ENCODE measurements around the gene ABHD17A.

ABHD17A gene

DNA sequence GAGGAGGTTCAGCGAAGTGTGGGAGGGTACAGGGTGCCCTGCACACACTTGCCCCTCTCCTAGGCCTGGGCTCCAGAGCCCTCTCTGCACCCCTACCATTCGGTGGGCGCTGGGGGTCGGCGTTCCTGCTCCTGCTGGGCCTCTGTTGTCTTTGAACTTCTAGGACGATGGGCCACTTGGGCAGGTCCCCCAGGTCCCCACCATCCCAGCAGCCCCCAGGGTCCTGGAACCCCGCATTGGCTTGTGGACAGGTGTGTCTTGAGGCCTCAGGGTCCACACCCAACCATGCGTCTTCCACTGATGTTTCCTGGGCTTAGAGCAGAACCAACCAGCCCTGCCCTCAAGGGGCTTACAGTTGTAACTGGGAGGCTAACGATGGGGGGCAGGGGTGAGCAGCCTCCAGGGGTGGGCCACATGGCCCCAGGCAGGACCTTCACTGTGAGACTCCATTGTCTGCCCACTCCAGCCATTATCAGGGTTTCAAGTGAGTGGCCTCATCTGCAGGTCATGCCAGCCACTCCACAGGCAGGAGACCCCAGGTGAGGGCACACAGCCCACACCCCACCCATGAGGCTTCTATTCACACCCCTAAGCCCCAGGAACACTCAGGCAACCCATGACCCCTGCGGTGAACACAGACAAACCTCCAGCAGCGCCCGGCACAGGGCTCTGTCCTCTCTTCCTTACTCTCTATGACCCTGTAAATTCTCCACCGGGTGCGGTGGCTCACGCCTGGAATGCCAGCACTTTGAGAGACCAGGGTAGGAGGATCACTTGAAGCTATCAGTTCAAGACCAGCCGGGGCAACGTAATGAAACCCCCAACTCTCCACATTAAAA, 19.9 kb downstream of the ABHD17A start:
- ATAC-seq (ENCODE audit: low read depth) (no peak), DNase-seq (ENCODE audit: low spot score) (no peak)
- Histone ChIP-seq H3K4me1 (ENCODE audit: insufficient read depth, poor library complexity, severe bottlenecking) (peaks cover under 1% of the 10 kb centered on the region), H3K36me3 (ENCODE audit: low read depth) (no peaks in the 10 kb centered on the region), H3K9me3 (ENCODE audit: severe bottlenecking) (no peaks in the 10 kb centered on the region), H3K27ac (ENCODE audit: poor library complexity, severe bottlenecking) (peak overlapping the region; percentile 82), H3K4me3 (ENCODE audit: severe bottlenecking) (peak overlapping the region; percentile 61), H3K27me3 (ENCODE audit: insufficient read depth, poor library complexity, severe bottlenecking) (no peaks in the 10 kb centered on the region)
- TF ChIP-seq, protein P1, sequence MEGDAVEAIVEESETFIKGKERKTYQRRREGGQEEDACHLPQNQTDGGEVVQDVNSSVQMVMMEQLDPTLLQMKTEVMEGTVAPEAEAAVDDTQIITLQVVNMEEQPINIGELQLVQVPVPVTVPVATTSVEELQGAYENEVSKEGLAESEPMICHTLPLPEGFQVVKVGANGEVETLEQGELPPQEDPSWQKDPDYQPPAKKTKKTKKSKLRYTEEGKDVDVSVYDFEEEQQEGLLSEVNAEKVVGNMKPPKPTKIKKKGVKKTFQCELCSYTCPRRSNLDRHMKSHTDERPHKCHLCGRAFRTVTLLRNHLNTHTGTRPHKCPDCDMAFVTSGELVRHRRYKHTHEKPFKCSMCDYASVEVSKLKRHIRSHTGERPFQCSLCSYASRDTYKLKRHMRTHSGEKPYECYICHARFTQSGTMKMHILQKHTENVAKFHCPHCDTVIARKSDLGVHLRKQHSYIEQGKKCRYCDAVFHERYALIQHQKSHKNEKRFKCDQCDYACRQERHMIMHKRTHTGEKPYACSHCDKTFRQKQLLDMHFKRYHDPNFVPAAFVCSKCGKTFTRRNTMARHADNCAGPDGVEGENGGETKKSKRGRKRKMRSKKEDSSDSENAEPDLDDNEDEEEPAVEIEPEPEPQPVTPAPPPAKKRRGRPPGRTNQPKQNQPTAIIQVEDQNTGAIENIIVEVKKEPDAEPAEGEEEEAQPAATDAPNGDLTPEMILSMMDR (IDR thresholded peaks at IDR 0.05; ENCODE audit: poor library complexity, severe bottlenecking) = no peak

DNA sequence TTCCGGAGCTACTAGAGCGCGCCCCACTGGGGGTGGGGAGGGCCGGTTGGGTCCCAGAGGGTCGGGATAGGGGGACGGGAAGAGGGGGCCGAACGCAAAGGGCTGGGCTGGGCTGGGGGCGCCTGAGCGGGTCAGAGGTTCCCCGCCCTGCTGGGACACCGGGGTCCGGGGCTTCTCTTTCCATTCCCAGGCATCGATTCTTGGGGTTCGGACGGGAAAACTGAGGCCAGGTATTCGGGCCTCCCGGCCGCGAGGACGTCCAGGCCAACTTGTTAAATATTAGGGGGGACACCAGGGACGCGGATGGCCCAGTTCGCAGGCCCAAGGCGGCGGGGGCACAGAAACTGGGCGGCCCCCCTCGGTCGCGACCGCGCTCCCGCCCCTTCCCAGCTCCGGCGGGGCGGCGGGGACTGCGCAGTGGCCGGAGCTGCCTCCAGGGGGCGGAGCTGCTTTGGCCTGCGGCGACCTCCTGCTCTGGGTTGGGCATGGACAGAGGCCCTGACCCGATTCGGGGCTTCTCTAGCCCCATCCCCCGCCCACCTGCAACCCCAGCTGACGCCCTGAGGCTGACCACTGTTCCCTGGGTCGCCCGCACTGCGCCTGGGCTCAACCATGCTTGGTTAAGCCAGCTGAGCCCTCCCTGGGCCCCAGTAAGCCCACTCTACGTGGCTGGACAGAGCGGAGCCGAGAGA, 20.7 kb downstream of the ABHD17A start:
- H3K4me1 ChIP-seq (ENCODE audit: insufficient read depth, poor library complexity, severe bottlenecking) = peaks cover 6% of the 10 kb centered on the region
- H3K27me3 ChIP-seq (ENCODE audit: insufficient read depth, poor library complexity, severe bottlenecking) = no peaks in the 10 kb centered on the region
- peak; percentile 65 for ATAC-seq (ENCODE audit: low read depth)
- DNase-seq (ENCODE audit: low spot score) = no peak
- H3K27ac ChIP-seq (ENCODE audit: poor library complexity, severe bottlenecking) = peak overlapping the region; percentile 82
- TF ChIP-seq, protein P1 (IDR thresholded peaks at IDR 0.05; ENCODE audit: poor library complexity, severe bottlenecking) = peak; percentile 72
- no peaks in the 10 kb centered on the region for H3K9me3 ChIP-seq (ENCODE audit: severe bottlenecking)
- H3K36me3 ChIP-seq (ENCODE audit: low read depth) = no peaks in the 10 kb centered on the region
- peak overlapping the region; percentile 61 for H3K4me3 ChIP-seq (ENCODE audit: severe bottlenecking)

DNA sequence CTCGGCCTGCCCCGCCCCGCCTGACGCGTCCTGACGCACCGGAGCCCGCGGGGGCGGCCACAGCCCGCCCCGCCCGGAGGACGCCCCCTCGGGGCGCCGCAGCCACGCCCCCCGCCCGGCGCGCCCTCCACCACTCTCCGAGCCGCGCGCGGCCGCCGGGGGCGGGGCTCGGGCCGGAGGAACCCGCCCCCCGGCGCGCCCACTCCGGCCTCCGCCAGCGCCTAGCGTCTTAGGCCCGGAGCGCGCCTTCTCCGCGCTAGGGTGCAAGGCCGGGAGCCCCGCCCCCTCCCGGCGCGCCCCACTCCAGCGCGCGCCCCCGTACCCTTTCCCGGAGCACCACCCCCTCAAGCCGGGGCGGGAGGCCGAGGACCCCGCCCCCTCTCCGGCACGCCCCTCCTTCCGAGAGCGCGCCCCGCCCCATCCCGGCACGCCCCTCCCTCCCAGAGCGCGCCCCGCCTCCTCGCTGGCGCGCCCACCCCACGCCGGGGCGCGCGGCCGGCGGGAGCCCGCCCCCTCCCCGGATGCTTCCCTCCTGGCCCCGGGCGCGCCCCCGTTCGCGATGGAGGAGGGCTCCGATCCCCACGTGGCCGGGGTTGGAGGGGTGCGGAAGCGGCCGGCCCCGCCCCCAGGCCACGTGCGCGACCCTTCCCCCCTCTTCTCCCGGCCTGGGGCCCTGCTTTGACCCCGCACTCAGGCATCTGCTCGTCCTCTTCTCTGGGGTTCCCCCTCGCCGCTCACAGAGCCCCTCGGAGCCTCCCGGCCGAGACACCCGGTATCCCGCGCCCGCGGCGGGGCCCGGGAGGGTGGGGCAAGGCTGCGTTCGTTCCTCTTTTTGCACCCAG, 21.4 kb downstream of the ABHD17A start:
- Histone ChIP-seq H3K36me3 (ENCODE audit: low read depth) (no peaks in the 10 kb centered on the region), H3K9me3 (ENCODE audit: severe bottlenecking) (no peaks in the 10 kb centered on the region), H3K4me1 (ENCODE audit: insufficient read depth, poor library complexity, severe bottlenecking) (peaks cover 11% of the 10 kb centered on the region), H3K4me3 (ENCODE audit: severe bottlenecking) (peak overlapping the region; percentile 61), H3K27me3 (ENCODE audit: insufficient read depth, poor library complexity, severe bottlenecking) (no peaks in the 10 kb centered on the region), H3K27ac (ENCODE audit: poor library complexity, severe bottlenecking) (peak overlapping the region; percentile 82)
- DNase-seq (ENCODE audit: low spot score) (peak; percentile 89), ATAC-seq (ENCODE audit: low read depth) (peak; percentile 60)
- TF ChIP-seq, protein P1 (IDR thresholded peaks at IDR 0.05; ENCODE audit: poor library complexity, severe bottlenecking) = no peak

DNA sequence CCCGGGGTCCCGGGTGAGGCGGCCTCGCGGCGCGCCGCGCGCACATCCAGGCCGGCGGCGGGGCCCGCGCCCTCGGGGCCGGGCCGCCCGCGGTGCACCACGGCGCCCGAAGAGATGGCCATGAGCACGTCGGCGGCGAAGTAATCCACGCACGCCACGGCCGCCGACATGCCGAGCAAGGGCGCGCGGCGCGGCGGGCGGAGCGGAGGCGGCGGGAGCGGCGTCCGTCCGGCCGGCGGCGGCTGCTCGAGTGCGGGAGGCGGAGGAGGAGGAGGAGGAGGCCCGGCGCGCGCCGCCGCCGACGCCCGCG, 22.0 kb downstream of the ABHD17A start, which contains the start of gene KLF16:
KLF16 (minus strand) TSS at position 252 of the 310 bp plus-strand sequence; CDS start at position 170, 82 bp downstream.
- peak within 1 kb of the TSS; percentile 61 for H3K4me3 ChIP-seq (ENCODE audit: severe bottlenecking)
- H3K4me1 ChIP-seq (ENCODE audit: insufficient read depth, poor library complexity, severe bottlenecking) = peaks cover 16% of the 10 kb centered on the region
- no peaks in the 10 kb centered on the region for H3K36me3 ChIP-seq (ENCODE audit: low read depth)
- no peak for DNase-seq (ENCODE audit: low spot score)
- no peaks in the 10 kb centered on the region for H3K27me3 ChIP-seq (ENCODE audit: insufficient read depth, poor library complexity, severe bottlenecking)
- peak within 1 kb of the TSS; percentile 82 for H3K27ac ChIP-seq (ENCODE audit: poor library complexity, severe bottlenecking)
- no peak; the same call in 2 of the 3 replicates for ATAC-seq (ENCODE audit: low read depth)
- H3K9me3 ChIP-seq (ENCODE audit: severe bottlenecking) = no peaks in the 10 kb centered on the region
- TF ChIP-seq, protein P1 (IDR thresholded peaks at IDR 0.05; ENCODE audit: poor library complexity, severe bottlenecking) = no peak
